ENCODE results near the gene NLK. TPM values are rescaled to one million over a fixed set of nuclear protein-coding genes. Genes with fewer than 3 reads are reported as not detected.

Gene NLK
- total and polyA plus RNA-seq, 2 donors (not counting 1 experiment from before 2014, with no cell fraction given): 14.4 to 16.1 TPM

- Histone ChIP-seq H2AFZ (ENCODE audit: low read length) (no peak overlapping the region), H3K4me2 (ENCODE audit: extremely low read depth, insufficient read depth, low read length) (no peak overlapping the region), H3K9ac (ENCODE audit: insufficient read depth, low read length) (no peak overlapping the region), H3K79me2 (ENCODE audit: control insufficient read depth, insufficient read depth, low read length) (no peaks in the 10 kb centered on the region), H3K4me3 (replicated peaks in 1 of 4; ENCODE audit: control extremely low read depth in 1 of 4, insufficient read depth in 1 of 4, low read depth in 3 of 4, low read length in 4 of 4) (no peak overlapping the region), H3K27me3 (ENCODE audit: control insufficient read depth, insufficient read depth, low read length) (peaks cover 6% of the 10 kb centered on the region), H3K9me3 (ENCODE audit: control insufficient read depth, insufficient read depth, low read depth, low read length) (no peaks in the 10 kb centered on the region), H3K36me3 (ENCODE audit: control insufficient read depth, insufficient read depth, low read length) (no peaks in the 10 kb centered on the region), H4K20me1 (ENCODE audit: control insufficient read depth, extremely low read depth, insufficient read depth, low read length) (no peaks in the 10 kb centered on the region), H3K4me1 (ENCODE audit: control insufficient read depth, extremely low read depth, insufficient read depth, low read length) (no peaks in the 10 kb centered on the region), H3K27ac (ENCODE audit: insufficient read depth, low read length) (no peak overlapping the region)
- DNase-seq (ENCODE audit: low read depth in 2 of 2): no peak
- no peak for TF ChIP-seq EZH2 (IDR thresholded peaks at IDR 0.05; ENCODE audit: low read length, missing control alignments)
- TF ChIP-seq, protein P1, sequence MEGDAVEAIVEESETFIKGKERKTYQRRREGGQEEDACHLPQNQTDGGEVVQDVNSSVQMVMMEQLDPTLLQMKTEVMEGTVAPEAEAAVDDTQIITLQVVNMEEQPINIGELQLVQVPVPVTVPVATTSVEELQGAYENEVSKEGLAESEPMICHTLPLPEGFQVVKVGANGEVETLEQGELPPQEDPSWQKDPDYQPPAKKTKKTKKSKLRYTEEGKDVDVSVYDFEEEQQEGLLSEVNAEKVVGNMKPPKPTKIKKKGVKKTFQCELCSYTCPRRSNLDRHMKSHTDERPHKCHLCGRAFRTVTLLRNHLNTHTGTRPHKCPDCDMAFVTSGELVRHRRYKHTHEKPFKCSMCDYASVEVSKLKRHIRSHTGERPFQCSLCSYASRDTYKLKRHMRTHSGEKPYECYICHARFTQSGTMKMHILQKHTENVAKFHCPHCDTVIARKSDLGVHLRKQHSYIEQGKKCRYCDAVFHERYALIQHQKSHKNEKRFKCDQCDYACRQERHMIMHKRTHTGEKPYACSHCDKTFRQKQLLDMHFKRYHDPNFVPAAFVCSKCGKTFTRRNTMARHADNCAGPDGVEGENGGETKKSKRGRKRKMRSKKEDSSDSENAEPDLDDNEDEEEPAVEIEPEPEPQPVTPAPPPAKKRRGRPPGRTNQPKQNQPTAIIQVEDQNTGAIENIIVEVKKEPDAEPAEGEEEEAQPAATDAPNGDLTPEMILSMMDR (conservative IDR thresholded peaks at IDR 0.05 in 1 of 2, IDR thresholded peaks at IDR 0.05 in 1 of 2; ENCODE audit: low read depth in 1 of 2, low read length in 2 of 2): no peak
Measured at GRCh38 chr17:28244446-28244845, 202.0 kb downstream of the NLK start.

Other genes with a start within 250 kb of the NLK start
- under 0.01 TPM in 1 of 2 replicates, not detected in the other for gene NOS2, start 242.1 kb upstream of the NLK start, total RNA-seq
- gene NOS2, start 242.1 kb upstream of the NLK start, polyA plus RNA-seq: not detected in 2 replicates
- 4.4 and 9.7 TPM in 2 replicates for gene LYRM9, start 149.3 kb upstream of the NLK start, total RNA-seq
- 4.5 and 13.7 TPM in 2 replicates for gene LYRM9, start 149.3 kb upstream of the NLK start, polyA plus RNA-seq

Measured in fibroblast of lung (primary cell).